ENCODE data around the gene ERC1.

ERC1 gene

DNA sequence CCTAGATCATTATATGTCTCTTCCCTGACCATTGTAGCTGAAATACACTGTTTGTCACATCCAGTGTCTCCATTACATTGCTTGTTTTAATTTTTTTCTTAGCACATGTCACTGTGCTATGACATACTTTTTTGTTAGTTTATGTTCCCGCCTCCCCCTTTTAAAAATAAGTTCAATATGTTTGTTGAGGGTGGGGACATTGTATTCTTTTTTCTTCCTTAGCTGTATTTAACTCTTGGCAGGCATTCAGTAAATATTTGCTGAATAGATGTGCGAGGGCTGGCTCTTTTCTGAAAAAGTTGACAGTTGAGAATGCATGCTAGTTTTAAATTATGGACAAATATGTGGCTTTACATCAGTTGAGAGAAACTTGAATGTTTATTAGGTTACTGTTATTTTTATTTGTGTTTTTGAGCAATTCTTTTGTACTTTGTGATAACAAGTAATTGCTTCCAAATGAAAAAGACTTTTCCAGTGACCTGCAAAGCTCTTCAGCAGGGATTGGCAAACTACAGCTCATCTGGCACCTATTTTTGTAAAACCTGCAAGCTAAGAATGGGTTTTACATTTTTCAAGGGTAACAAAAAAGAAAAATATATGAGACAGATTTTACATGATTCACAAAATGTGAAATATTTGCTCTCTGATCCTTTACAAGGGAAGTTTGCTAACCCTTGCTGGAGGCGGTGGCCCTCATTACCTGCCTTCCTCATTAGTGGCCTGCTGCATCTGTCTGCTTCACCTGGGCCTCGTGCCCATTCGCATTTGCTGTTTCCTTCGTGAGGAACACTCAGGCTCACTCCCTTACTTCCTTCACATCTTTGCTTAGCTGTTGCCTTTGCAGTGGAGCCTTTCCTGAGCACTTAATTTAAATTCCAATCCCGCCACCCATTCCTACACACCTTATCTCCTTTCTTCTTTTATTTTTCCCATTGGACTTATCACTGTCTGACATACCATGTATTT is 229.4 kb downstream of the ERC1 start:
- TF ChIP-seq, protein P1, sequence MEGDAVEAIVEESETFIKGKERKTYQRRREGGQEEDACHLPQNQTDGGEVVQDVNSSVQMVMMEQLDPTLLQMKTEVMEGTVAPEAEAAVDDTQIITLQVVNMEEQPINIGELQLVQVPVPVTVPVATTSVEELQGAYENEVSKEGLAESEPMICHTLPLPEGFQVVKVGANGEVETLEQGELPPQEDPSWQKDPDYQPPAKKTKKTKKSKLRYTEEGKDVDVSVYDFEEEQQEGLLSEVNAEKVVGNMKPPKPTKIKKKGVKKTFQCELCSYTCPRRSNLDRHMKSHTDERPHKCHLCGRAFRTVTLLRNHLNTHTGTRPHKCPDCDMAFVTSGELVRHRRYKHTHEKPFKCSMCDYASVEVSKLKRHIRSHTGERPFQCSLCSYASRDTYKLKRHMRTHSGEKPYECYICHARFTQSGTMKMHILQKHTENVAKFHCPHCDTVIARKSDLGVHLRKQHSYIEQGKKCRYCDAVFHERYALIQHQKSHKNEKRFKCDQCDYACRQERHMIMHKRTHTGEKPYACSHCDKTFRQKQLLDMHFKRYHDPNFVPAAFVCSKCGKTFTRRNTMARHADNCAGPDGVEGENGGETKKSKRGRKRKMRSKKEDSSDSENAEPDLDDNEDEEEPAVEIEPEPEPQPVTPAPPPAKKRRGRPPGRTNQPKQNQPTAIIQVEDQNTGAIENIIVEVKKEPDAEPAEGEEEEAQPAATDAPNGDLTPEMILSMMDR (IDR thresholded peaks at IDR 0.05; ENCODE audit: low read depth, low read length, missing control alignments), result no peak
- in situ Hi-C loops (cut with HindIII; ENCODE audit: low sequenced_read_pairs), result no loop called here
- no peak for DNase-seq (ENCODE audit: low read depth)
- no peak overlapping the region for H3K4me3 ChIP-seq (ENCODE audit: low read depth, low read length)

DNA sequence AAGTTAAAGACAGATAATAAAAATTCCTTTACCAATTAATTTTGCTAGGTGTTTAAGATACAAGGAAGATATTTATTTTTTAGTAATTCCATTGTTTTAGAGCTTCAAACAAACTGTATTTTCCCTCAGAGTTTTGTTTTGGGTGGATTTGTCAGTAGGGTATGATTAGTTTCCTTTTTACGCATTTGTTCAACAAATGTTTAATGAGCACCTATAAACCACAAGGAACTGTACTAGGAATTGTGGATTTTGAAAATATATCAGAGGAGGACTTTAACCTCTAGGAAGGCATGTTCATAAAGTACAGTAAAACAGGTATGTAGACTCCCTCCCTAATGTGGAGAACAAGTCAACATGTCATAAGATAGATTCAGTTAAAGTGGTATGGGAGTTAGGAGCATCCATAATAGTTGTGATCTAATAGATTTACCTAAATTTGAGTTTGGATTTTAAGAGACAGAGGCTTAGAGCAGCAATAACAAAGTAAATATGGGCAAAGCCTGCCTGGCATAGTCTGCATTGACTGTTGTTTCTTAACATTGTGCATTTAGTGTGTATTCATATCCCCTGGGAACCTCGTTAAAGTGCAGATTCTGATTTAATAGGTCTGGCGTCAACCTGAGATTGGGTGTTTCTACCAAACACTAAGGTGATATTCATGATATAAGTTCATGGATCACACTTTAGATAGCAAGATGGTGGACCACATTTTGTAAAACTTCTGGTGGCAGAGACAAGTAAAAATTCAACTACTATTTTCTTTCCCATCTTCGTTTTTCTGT is 232.0 kb downstream of the ERC1 start:
- in situ Hi-C loops (cut with HindIII; ENCODE audit: low sequenced_read_pairs), result no loop called here
- no peak overlapping the region for H3K4me3 ChIP-seq (ENCODE audit: low read depth, low read length)
- no peak for DNase-seq (ENCODE audit: low read depth)
- TF ChIP-seq, protein P1 (IDR thresholded peaks at IDR 0.05; ENCODE audit: low read depth, low read length, missing control alignments), result no peak

DNA sequence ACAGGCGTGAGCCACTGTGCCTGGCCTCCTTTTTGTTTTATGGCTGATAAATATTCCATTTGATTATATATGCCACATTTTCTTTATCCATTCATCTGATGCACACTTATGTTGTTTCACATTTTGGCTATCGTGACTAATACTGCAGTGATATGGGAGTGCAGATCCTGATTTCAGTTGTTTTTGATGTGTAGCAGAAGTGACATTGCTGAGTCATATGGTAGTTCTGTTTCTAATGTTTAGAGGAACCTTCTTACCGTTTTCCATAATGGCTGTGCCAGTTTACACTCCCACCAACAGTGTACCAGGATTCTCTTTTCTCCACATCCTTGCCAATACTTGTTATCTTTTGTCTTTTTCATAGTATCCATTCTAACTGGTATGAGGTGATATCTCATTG is 235.9 kb downstream of the ERC1 start:
- DNase-seq (ENCODE audit: low read depth), result no peak
- no peak overlapping the region for H3K4me3 ChIP-seq (ENCODE audit: low read depth, low read length)
- TF ChIP-seq, protein P1 (IDR thresholded peaks at IDR 0.05; ENCODE audit: low read depth, low read length, missing control alignments), result no peak
- in situ Hi-C loops (cut with HindIII; ENCODE audit: low sequenced_read_pairs), result no loop called here

DNA sequence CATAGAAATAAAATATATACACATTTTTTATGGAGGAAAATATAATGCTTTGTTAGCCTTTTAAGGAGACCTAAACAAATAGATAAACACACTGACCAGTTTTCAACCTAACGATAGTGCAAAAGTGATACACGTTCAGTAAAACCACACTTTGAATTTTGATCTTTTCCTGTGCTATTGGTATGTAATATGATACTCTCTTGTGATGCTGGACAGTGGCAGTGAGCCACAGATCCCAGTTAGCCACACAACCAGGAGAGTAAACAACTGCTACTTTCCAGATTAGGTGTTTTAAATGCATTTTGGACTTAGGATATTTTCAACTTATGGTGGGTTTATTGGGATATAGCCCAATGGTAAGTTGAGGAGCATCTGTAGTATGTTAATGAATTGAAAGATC is 243.1 kb downstream of the ERC1 start:
- peak; percentile 34 for DNase-seq (ENCODE audit: low read depth)
- TF ChIP-seq, protein P1 (IDR thresholded peaks at IDR 0.05; ENCODE audit: low read depth, low read length, missing control alignments), result no peak
- in situ Hi-C loops (cut with HindIII; ENCODE audit: low sequenced_read_pairs), result no loop called here
- H3K4me3 ChIP-seq (ENCODE audit: low read depth, low read length), result no peak overlapping the region

DNA sequence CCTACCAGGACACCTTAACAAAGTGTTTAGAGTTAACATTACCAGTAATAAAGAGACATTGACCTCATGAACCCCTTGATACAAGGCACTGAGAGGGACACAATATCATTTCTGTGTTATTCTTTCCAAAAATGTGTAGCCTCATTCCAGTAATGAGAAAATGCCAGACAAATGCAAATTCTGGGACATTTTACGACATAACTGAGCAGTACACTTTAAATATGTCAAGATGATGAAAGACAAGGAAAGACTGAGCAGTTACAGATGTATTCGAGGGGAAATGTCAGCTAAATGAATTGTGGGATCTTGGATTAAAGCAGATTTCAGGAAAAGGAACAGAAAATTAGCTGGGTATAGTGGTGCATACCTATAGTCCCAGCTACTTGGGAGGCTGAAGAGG is 255.6 kb downstream of the ERC1 start:
- in situ Hi-C loops (cut with HindIII; ENCODE audit: low sequenced_read_pairs), result loop anchor here (5.0 kb wide), 1 partner anchor 69 kb away; no protein-coding TSS in a partner anchor
- DNase-seq (ENCODE audit: low read depth), result no peak
- TF ChIP-seq, protein P1 (IDR thresholded peaks at IDR 0.05; ENCODE audit: low read depth, low read length, missing control alignments), result no peak
- no peak overlapping the region for H3K4me3 ChIP-seq (ENCODE audit: low read depth, low read length)

DNA sequence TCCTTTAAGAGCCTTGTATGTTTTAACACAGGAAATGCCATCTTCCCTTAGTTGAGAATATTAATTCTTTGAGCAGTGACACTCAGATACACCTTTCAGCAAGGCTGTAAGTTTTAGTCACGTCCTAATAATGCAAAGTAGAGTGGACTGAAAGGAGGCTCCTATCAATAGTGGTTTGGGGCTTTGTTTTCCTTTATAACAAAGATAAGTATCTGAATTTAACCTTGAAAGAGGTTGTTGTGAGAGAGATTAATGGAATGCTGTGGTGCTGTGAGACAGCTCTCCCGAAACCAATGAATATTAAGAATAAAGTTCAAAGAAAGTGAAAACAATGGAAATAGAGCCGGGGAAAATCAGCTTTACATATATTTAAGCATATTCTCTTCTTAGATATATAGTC is 259.6 kb downstream of the ERC1 start:
- in situ Hi-C loops (cut with HindIII; ENCODE audit: low sequenced_read_pairs), result no loop called here
- TF ChIP-seq, protein P1 (IDR thresholded peaks at IDR 0.05; ENCODE audit: low read depth, low read length, missing control alignments), result no peak
- DNase-seq (ENCODE audit: low read depth), result no peak
- H3K4me3 ChIP-seq (ENCODE audit: low read depth, low read length), result no peak overlapping the region

Data from astrocyte of the cerebellum (primary cell).